NCI-H1105 treated with DMSO at 0.1 percent for 48 hours (cell line): Measurements from ENCODE around the gene RAB14.
"Not testable (repeated sequence)": the region's sequence is repeated elsewhere in the genome, so short reads cannot be mapped to it uniquely, and the experiment has no call there.

Experiments
- DNase-seq: peaks from one replicate; lab custom pipeline; 2025; lab: John Stamatoyannopoulos, UW

The RAB14 gene

DNA sequence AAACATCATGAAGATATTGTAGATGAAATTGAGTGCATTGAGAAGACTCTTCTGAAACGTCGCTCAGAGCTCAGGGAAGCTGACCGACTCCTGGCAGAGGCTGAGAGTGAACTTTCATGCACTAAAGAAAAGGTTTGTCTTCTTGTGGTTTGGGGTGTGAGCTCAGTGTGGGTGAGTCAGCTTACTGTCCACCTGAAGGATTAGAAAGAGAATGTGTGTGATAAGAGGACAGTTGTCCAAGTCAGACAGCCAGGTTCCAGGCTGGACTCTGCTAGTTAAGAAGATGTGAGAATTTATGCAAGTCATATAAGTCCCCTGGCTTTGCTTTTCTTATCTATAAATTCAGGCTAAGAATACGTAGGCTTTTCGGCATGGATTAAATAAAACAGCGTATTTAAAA lies 46.9 kb downstream of the RAB14 start:
- no peak for DNase-seq

DNA sequence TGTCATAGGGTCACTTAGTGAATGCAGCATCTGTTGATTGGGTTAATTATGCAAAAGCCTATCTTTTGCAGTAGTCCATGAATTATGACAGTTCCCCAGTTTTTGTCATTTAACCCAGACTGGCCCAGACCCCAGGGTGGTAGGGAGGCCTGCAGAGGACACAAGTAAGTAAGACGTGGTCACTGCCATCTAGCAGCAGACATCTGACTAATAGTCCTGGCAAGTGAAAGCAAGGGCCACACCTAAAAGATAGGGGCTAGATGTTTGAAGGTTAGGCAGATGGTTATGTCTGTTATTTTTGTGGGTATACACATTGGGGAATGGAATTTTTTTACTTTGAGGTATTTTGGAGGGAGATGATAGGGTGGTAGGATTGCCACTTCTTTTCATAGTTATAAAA lies 48.0 kb downstream of the RAB14 start:
- DNase-seq = no peak

DNA sequence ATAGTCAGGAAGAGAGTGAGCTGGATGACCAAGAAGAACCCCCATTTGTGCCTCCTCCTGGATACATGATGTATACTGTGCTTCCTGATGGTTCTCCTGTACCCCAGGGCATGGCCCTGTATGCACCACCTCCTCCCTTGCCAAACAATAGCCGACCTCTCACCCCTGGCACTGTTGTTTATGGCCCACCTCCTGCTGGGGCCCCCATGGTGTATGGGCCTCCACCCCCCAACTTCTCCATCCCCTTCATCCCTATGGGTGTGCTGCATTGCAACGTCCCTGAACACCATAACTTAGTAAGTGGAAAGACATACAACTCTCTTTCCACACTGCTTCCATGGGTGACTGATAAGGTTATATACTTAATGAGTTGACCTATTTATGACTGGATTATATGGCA lies 51.5 kb downstream of the RAB14 start:
- DNase-seq = no peak

DNA sequence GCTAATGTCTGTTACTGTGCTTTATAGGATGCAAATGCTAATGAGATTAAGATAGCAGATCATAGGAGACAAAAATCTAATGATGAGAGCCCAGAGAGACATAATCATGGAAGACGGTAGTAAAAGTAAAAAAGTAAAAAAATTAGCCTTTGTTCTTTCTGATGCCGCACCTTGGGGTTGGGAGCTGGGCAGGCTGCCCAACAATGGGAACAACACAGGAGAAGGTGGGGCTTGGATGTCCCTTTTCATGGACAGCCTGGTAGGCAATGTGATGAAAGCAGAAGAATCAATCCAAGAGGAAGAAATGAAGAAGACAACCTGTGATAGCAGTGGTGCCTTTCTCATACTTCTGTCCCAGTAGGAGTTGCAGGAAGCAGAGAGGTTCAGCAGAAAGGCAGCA lies 57.2 kb downstream of the RAB14 start:
- no peak for DNase-seq

DNA sequence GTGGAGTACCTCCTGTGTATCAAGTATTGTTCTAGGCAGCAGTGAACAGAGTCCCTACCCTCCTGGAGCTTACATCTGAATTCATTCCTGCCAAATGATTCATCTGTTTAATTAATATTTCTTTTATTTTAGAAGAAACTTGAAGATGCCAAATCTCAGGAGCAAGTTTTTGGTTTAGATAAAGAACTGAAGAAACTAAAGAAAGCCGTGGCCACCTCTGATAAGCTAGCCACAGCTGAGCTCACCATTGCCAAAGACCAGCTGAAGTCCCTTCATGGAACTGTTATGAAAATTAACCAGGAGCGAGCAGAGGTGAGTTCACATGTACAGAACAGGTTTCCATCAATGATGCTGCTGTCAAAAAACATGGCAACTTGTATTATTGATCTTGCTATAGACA lies 57.9 kb downstream of the RAB14 start:
- no peak for DNase-seq

DNA sequence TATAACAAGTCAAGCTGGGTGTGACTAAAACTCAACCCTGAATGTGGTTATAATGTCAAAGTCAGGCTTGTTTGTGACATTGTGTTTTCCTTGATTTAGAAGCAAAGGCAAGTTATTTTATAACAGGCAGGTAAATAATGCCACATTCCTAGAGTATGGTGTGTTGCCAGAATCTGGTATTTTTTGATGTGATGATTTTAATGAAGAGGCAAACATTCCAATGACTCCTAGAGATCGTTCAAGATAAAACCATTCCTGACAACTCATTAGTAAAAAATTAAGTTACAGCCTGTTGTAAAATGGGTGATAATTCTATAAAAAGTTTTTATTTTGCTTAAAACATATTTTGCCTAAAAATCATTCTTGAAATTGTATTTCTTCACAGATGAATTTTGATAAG lies 60.0 kb downstream of the RAB14 start:
- DNase-seq = no peak

DNA sequence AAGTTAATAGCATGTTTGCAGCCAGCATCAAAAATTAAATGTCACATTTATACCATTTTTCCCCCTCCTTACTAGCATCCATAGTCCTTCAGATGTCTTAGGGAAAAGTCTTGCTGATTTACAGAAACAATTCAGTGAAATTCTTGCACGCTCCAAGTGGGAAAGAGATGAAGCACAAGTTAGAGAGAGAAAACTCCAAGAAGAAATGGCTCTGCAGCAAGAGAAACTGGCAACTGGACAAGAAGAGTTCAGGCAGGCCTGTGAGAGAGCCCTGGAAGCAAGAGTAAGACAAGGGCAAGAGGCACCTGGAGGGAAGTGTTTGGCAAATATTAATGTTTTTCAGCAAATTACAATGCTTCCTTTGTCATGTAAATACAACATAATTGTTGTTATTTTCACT lies 60.4 kb downstream of the RAB14 start:
- no peak for DNase-seq

DNA sequence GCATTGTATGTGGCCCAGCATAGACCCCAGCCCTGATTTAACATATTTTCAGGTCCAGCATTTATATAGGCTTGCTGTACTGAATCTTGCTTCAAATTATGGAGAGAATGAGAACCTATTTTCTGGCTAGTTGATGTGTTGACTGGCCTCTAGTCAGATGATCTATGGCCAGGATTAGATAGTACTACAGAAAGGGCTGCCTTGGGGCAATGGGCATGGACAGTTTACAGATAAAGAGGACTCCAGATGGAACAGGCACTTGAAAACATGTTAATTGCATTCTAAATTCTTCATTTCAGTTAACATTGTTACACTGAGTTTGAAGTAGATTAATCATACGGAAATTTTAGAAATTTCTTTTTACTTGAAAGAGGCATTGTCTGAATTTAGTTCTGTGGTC lies 61.5 kb downstream of the RAB14 start:
- no peak for DNase-seq

DNA sequence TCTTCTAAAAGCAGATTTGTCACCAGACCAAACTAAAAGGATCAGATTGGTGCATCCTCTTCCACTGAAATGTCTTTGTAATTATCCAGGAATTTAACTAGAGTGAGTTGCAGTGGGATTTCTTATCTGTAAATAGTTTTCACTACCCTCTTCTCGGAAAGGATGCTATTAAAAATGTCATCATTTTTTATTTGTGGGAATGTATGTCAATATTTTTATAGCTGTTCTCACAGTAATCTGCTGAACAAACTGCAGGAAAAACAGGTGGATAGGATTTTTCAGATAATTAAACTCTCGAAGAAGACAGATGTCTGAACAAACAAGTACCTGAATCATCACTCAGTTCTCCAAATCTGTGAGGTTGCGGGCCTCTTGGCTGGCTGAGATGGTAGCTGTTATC lies 62.7 kb downstream of the RAB14 start:
- DNase-seq = no peak

DNA sequence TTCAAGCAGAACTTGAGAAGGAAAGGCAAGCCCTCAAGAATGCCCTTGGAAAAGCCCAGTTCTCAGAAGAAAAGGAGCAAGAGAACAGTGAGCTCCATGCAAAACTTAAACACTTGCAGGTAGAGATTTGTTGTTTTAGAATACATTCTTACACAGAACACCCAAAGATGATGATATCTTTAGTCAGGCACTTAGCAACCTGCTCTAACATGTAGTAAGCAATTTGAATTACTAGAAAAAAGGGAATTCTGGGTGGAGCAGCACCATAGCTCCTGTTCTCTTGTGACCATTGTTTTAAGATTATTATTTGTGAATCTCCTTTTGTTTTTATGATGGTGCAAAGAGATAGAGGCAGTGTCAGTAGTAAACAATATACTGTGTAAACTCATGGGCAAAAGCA lies 63.1 kb downstream of the RAB14 start:
- DNase-seq = no peak

DNA sequence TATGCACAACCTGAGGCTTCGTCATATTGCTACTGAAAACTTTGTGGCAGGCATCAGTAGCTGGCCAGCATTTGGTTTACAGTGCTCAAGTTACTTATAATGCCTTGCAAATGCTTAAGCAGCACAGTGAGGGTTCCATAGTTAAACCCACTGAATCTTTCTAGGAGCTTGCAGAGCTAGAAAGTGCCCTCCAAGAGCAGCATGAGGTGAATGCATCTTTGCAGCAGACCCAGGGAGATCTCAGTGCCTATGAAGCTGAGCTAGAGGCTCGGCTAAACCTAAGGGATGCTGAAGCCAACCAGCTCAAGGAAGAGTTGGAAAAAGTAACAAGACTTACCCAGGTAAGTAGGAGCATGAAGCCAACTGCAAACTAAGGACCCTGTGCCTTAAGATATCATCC lies 66.0 kb downstream of the RAB14 start:
- no peak for DNase-seq

DNA sequence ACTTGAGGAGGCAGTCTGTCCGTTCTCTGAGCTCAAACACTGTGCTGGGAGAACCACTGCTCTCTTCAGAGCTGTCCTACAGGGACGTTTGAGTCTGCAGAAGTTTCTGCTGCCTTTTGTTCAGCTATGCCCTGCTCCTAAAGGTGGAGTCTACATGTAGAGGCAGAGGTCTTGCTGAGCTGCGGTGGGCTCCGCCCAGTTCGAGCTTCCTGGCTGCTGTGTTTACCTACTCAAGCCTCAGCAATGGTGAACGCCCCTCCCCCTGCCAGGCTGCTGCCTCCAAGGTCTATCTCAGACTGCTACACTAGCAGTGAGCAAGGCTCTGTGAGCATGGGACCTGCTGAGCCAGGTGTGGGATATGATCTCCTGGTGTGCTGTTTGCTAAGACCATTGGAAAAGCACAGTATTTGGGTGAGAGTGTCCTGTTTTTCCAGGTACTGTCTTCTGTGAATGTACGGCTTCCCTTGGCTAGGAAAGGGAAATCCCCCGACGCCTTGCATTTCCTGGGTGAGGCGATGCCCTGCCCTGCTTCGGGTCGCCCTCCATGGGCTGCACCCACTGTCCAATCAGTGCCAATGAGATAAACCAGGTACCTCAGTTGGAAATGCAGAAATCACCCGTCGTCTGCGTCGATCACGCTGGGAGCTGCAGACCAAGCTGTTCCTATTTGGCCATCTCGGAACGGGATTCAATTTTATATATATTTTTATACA lies 68.4 kb downstream of the RAB14 start:
- no peak for DNase-seq

DNA sequence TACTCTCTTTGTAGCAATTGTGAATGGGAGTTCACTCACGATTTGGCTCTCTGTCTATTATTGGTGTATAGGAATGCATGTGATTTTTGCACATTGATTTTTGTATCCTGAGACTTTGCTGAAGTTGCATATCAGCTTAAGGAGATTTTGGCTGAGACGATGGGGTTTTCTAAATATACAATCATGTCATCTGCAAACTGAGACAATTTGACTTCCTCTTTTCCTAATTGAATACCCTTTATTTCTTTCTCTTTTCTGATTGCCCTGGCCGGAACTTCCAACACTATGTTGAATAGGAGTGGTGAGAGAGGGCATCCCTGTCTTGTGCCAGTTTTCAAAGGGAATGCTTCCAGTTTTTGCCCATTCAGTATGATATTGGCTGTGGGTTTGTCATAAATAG lies 72.3 kb downstream of the RAB14 start:
- DNase-seq = not testable (repeated sequence)
